NCI-H524 treated with DMSO at 0.1 percent for 48 hours (cell line): Measurements from ENCODE around the gene RPL15.

Experiments used
- DNase-seq: peaks from one replicate; lab custom pipeline; 2025; lab: John Stamatoyannopoulos, UW

Gene RPL15

DNA sequence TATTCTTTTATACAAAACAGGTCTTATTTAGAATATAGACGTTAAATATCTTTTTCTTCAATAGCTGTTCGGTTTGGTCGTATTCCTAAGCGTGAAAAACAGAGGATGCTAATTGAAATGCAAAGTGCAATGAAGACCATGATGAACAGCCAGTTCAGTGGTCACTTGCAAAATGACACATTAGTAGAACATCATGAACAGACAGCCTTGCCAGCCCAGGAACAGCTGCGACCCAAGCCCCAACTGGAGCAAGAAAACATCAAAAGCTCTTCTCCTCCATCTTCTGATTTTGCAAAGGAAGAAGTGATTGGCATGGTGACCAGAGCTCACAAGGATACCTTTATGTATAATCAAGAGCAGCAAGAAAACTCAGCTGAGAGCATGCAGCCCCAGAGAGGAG, 45.0 kb downstream of the RPL15 start:
- DNase-seq: no peak

DNA sequence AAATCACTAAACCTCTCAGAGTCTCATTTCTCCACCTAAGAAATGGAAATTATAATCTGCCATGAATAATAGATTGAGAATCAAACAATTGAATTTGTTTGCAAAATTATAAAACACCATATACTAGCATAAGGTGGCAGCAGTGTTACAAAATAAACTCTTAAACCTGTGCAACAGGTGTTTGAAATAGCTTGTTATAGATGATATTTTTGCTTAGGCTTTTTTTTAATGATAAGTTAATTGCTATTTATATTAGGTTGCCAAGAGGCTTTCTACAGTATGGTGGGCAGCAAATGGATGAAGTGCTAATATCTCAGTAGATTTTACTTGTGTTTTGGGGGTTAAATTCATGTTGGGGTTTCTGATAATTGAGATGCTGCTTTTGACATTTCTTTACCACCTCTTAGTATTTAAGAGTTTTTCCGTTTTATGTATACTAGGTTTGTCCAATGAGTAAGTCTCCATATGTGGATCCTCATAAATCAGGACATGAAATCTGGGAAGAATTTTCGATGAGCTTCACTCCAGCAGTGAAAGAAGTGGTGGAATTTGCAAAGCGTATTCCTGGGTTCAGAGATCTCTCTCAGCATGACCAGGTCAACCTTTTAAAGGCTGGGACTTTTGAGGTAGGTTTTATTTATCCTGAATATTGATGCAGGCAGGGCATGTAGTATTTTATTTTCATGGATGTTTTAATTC, 47.8 kb downstream of the RPL15 start:
- DNase-seq: no peak

DNA sequence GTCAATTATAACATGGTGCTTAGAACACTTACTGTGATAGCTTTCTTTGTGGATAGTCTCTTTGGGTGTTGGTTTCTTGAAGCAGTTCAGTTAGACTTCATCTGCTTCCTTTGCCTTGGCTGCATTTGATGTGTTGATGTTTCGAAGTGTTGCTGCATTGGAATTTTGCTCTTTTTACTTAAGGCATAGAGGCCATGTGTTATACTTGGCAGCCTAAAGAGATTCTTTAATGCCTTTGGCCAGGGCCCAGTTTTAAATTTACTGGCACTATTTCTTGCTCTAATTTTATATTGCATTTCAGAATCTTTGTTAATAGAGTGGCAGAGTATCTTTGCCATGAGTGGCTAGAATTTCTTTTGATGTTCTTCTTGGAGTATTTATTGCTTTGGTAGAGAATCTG, 49.4 kb downstream of the RPL15 start:
- no peak for DNase-seq

DNA sequence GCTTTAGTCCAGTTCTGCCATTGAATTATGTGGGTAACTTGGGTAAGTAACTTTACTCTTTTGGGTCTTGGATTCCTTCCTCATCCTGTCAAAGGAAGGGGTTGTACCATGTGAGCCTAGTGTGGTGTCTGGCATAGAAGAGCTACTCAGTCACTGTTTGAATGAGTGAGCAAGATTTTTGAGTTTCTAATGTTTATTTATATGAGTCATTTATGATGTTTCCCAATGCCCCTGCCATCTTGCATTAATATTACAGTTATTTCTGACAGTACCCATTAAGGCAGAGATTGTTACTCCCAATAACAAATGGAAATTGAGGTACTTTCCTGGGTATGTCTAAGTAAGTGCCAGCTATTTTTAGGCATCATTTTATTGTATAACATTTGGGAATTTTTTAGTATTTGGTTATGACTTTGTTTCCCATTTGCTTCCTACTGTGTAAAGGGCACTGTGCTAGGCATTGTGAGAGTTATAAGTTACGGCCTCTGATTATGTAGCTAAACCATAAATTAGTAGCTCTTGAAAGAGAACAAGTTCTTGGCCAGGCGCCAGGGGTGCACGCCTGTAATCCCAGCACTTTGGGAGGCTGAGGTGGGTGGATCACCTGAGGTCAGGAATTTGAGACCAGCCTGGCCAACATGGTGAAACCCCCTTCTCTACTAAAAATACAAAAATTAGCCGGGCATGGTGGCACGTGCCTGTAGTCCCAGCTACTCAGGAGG, 51.7 kb downstream of the RPL15 start:
- no peak for DNase-seq

DNA sequence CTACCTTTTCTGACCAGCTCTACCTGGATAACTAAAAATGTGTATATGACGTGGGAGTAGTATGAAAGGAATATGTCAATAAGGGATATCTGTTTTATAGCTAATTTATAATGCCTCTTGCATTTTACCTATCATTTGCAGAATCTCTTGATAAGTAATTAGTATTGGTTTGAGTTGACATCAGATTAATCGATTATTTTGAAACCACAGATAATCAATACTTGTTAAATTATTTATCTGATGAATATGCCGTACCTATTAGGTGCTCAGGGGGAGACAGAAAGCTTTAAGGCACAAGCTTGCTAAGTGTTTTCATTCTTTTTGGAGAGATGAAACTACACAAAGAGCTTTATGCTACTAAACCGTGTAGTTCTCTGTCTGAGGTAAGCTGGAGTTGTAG, 52.5 kb downstream of the RPL15 start:
- DNase-seq: no peak
